ENCODE data around the gene SPIN1.
A peak's percentile ranks its signal among the peaks of the same experiment; 100 is the strongest.

The SPIN1 gene

DNA sequence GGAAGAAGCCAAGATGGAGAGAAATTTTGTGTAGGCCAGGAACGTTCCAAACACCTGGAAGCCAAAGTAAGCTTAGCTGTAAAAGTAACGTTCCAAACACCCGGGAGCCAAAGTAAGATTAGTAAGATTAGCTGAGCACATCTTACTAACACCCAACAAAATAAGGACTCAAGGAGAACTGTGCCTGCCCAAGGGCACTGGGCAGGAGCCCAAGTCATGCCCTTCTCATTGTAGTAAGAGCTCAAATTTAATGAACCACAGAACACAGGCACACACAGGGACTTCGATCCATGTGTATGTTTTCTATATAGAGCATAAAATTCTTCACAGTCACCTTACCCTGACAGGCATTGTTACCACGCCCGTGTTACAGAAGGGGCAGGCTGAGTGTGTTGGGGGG lies 110.6 kb downstream of the SPIN1 start:
- DNase-seq (ENCODE audit: low read depth) = no peak

DNA sequence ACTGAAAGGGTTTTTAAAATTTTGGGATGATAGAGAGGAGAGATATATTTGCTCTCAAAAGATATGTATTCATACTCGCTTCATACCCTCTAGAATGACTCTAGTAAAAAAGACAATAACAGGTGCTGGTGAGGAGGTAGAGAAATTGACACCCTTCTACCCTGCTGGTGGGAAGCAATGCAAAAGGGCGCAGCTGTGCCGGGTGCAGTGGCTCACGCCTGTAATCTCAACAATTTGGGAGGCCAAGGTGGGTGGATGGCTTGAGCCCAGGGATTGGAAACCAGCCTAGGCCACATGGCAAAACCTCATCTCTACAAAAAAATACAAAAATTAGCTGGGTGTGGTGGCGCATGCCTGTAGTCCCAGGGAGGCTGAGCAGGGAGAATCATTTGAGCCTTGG lies 112.8 kb downstream of the SPIN1 start:
- DNase-seq (ENCODE audit: low read depth) = no peak

DNA sequence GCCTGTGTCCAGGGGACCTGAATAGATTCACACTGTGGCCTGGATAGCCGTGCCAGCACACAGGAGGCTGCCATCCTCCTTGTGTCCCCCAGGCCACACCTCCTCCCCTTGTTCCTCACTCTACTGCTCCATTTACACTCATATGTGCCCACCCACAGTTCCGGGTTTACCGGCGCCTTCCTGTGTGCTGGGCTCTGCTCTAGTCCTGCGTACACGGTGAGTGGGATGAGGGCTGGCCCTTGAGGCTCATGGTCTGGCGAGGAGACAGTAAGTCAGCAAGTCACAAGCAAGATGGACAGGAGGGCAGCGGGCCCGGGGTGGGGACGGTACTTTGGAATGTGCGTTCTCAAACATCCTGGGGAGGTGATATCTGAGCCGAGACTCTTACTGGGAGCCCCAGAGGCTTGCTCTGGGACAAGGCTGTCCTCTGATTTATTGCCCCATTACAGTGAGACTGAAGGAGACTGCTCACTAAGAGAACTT lies 114.3 kb downstream of the SPIN1 start:
- no peak for DNase-seq (ENCODE audit: low read depth)

DNA sequence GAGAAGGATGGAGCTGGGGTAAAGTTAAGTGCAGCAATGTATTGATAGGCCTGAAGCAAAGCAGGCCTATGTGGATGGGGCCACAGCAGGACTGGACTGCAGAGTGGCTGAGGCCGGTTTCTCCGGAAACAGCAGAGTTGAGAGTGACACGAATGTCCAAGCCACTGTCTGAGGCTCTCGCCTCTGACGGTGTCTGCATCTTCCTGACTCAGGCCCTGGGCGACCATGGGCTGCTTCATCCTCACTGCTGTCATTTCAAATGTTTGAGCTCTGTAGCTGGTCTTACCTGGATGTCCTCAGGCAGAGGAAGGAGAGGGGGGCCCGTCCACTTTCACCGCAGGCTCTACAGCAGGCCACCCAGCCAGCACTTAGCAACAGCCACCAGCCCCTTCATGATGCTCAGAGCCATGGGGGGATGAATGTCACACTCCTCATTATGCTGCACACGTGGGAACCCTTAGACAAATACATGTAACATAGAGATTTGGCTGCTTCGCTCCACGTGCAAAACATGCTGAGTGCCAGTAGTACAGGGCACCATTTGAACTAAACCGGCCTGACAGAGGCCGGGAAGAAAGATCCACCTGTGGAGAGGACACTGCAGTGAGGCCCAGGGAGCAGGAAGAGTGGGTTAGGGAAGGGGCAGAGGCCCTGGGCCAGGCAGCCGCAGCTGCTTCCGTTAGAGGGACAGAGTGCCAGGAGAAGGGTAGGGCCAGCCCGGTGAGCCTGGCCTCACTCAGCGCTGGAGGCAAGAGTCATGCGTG lies 115.0 kb downstream of the SPIN1 start:
- no peak for DNase-seq (ENCODE audit: low read depth)

DNA sequence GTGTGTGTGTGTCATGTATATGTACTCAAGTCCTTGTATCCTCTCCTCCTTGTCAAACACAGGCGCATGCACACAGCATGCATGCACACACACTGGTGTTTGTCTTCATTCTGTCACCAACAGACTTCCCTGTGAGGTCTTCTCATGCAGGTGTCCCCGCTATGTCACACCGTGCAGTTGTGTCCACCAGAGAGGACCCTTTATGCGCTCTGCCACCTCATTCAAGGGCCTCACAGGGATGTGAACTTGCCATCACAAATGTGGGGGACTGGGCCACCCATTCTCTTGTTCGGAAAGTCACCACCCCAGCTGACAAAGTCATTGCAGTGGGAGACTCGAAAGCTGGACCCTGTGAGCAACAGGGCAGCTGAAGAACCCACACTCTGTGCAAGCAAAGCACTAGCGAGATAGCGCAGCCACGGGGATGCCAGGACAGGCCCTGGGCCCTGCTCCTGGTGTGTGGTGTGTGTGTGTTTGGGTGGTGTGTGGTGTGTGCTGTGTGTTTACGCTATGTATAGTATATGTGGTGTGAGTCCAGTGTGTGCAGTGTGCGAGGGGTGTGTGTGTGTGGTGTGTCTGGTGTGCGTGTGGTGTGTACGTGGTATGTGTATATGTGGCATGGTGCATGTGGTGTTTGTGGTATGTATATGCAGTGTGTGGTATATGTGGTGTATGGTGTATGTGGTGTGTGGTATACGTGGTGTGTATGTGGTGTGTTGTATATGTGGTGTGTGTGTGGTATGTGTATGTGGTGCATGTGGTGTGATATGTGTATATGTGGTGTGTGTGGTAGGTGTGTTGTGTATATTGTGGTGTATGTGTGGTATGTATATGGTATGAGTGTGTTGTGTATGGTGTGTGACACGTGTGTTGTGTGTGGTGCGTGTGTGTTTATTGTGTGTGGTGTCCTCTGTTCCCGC lies 115.9 kb downstream of the SPIN1 start:
- DNase-seq (ENCODE audit: low read depth) = no peak

DNA sequence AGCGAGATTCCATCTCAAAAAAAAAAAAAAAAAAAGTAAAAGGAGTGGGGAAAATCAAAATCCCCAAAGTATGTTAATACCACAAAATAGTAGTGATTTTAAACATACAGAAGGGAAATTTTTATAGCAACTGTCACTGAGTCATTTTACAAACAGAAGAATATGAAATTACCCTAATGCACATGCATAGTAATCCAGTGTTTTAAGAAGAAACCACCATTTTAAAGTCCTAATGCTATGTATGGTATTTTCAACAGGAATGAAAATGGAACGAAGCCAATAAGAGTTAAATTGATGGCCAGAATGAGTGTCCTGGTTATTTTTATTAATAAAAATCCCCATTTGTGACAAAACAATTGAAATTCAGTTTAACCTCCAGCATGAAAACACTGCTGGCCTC lies 120.1 kb downstream of the SPIN1 start:
- peak; percentile 59 for DNase-seq (ENCODE audit: low read depth)

DNA sequence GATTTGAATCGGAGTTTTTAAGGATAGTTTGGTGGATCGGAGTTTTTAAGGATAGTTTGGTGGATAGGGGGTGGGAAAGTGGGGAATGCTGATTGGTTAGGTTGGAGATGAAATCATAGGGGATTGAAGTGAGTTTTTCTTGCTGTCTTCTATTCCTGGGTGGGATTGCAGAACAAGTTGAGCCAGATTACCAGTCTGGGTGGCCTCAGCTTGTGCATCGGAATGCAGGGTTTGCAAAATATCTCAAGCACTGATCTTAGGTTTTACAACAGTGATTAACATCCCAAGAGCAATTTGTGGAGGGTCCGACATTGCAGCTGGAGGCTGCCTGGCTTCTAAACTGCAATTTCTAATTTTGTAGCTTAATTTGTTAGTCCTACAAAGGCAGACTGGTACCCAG lies 123.7 kb downstream of the SPIN1 start:
- no peak for DNase-seq (ENCODE audit: low read depth)

DNA sequence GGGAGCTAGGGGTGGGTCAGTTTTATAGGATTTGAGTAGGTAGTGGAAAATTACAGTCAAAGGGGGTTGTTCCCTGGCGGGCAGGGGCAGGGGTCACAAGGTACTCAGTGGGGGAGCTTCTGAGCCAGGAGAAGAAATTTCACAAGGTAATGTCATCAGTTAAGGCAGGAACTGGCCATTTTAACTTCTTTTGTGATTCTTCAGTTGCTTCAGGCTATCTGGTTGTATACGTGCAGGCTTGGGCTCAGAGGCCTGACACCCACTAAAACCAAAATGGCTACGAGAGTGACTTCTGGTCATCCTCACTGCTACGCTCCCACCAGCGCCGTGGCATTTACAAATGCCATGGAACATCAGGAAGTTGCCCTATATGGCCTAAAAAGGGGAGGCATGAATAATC lies 126.0 kb downstream of the SPIN1 start:
- DNase-seq (ENCODE audit: low read depth) = no peak

DNA sequence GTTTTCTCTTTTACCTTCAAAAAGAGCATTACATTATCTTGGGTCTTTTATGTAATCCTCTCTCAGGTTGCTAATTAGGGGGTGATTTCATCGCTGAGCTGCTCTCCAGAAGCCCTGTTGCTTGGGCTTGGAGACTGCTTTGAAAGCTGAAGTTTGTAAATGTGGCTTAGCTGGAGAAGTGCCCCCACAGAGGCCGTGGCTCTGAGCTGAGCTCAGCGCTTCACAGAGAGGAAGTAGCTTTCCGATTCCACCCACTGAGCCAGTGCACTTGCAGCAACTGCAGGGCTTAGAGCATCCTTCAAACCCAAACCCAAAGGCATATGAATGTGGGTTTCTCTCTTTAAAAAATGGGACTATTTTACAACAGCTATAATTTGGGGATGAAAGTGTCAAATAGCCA lies 133.1 kb downstream of the SPIN1 start:
- DNase-seq (ENCODE audit: low read depth) = no peak

DNA sequence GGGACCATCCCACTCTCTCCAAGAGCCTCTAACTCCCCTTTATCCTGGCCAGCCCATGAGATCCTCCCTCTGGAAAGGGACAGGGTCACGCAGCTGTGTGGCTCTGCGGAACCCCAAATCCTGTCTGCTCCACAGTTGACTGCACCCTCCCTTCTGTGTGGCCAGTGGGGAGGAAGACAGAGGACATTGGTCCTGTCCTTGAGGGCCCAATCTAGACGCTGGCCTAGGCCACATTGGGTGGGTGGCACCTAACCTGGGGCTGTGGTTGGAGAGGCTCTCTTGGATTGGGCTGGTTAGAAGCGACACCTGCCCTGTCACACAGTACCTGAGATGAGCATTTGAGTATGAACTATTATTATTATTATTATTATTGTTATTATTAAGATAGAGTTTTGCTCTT lies 134.1 kb downstream of the SPIN1 start:
- DNase-seq (ENCODE audit: low read depth) = no peak

DNA sequence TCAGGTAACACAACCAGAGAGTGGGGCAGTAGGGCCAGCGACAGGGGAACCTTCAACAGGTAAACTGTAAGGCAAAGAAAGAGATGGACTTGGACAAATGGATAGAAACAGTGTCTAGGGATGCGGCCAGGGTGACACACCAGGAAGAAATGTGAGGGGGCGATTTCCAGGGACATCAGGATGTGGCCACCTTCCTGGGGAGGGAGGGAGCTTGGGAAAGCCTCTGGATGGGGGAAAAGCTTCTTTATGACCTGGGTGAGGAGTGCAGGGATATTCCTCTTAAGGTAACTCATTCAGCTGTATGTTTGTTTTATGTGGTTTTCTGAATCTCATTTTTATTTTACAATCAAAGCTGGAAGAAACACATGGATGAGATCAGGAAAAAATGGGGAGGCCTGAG lies 134.8 kb downstream of the SPIN1 start:
- DNase-seq (ENCODE audit: low read depth) = peak; percentile 88

DNA sequence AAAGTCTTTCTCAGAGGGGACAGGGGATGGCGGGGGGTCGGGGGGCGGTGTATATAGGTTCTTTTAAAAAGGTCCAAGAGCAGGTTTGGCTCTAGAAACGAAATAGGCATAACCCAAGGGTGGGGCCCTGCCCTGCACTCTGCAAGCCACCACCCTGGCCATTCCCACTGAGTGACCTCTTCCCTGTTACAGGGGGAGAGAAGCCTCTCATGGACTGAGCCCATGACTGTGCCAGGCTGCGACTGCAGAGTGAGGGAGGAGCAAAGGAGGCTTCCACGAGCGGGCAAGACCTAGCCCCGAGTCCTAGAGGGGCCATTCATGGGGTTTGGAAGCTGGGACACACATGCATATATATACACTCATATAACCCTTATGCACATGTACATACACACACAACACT lies 136.7 kb downstream of the SPIN1 start:
- DNase-seq (ENCODE audit: low read depth) = no peak

DNA sequence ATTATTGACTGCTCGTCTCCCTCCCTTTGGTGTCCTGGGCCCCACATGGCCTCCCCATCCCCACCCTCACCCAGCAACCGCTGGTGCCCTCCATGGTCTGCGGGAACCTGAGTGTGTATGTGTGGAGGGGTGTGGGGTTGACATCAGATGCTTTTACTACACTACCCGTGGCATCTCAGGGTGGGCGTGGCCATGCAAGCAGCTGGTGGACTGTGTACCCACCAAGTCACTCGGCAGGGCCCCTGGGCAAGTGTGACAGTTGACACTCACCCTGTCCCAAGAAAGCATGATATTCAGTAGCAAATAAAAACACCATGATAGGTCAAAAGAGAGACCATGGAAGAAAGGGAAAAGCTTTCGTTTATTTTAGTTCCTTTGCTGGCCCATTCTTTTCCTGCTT lies 139.4 kb downstream of the SPIN1 start:
- no peak for DNase-seq (ENCODE audit: low read depth)

Measured in EH (cell line).